HT-29 (cell line): ENCODE measurements around the gene RNASE9. TPM values are rescaled to one million over a fixed set of nuclear protein-coding genes. Genes with fewer than 3 reads are reported as not detected.
"Not testable (repeated sequence)": the region's sequence is repeated elsewhere in the genome, so short reads cannot be mapped to it uniquely, and the experiment has no call there.

Source experiments
- DNase-seq: peaks from one replicate; pipeline ENCODE4 v3.0.0-alpha.2; 2015; ENCODE audit warnings: low spot score
- total RNA-seq: library from RNA; depleted of rRNA; stranded (reverse); fragments of >200 nt; shearing (Covaris generic); gene quantifications from 2 replicates; pipeline ENCODE4 v1.2.3, GENCODE V29; 2014; rRNA removed

Gene RNASE9
- total RNA-seq, 1 experiment from 2014 or later = not detected

DNA sequence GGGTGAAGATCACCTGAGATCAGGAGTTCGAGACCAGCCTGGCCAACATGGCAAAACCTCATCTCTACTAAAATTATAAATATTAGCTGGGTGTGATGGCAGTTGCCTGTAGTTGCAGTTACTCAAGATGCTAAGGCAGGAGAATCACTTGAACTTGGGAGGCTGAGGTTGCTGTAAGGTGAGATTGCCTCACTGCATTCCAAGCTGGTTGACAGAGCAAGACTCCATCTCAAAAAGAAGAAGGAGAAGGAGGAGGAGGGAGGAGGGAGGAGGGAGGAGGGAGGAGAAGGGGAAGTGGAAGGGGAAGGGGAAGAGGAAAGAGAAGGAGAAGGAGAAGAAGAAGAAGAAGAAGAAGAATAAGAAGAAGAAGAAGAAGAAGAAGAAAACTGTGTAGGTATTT lies 38.5 kb downstream of the RNASE9 start:
- no peak for DNase-seq

DNA sequence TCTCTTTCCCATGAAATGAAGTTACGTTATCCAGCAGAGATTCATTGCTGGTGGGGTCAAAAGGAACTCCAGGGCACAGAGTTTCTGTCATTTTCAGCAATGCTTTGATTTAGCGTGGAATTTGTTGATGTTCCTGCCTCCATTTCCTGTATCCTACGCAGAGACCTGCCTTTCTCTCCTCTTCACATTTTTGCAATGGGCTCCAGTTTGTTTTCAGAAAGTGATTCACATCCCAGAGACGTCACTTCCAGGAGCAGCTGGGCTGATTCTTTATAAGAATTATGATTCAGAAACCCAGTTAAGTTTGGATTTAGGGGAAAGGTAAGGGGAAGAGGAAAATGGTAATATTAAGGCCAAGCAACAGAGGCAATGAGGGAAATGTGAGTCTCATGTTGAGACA lies 43.9 kb downstream of the RNASE9 start:
- no peak for DNase-seq

DNA sequence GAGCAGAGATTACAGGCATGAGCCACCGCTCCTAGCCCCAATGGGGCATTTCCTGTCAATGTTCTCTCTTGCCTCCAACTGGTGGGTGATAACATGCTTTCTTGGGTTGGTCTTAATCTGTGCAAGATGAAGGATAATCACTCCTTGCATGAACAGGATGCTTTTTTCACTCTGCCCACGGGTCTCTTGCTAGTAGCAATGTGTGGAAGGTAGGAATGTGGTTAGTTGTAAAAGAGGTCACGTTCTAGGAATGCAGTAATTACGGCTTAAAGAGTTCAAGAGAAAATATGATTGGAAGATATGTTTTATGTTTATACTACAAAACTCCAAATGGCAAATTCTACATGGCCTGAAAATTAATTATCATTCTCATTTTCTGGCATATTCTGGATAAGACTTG lies 45.0 kb downstream of the RNASE9 start:
- no peak for DNase-seq

DNA sequence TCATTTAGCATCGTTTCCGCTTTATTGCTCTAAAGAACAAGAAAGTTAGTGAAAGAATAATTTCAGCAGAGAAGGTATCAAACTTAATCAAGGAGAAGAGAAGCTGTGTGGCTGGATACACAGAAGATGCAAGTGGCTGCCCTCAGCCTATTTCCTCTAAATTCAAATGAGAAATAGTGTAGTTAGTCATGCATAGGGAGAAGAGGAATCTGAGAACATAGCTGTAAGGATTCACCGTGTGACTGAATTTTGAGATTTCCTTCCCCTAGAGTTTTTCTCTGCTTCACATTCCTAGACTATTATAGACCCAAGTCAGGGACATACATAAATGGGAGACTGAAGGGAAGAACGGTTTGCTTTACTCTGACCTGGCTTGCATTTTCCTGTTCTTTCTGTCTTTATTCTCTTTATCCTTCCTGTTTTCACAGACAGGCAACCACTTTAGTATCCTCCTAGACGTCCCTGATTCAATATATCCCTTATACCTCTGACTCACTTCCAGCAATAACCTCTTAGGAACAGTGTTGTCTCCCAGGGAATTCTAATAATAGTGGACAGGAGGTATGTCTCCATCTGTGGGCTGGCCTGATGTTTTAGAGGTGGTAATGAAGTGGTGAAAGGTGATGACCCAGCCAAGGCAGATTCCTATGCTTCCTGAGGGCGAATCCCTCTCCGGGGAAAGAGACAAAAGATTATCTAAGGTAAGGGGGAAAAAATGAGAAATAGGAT lies 48.5 kb downstream of the RNASE9 start:
- DNase-seq = no peak

DNA sequence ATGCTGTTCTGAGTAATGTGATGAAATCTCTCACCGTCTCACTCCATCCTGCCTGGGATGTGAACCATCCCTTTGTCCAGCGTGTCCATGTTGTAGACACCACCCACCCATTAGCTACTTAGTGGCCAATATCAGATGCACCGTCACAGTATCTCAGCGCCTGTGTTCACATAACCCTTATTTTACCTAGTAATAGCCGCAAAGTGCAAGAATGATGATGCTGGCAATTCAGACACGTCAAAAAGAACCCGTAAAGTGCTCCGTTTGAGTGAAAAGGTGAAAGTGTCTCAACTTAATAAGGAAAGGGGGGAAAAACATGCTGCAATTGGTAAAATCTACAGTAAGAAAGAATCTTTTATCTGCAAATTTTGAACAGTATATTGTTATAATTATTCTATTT lies 52.5 kb downstream of the RNASE9 start:
- no peak for DNase-seq

DNA sequence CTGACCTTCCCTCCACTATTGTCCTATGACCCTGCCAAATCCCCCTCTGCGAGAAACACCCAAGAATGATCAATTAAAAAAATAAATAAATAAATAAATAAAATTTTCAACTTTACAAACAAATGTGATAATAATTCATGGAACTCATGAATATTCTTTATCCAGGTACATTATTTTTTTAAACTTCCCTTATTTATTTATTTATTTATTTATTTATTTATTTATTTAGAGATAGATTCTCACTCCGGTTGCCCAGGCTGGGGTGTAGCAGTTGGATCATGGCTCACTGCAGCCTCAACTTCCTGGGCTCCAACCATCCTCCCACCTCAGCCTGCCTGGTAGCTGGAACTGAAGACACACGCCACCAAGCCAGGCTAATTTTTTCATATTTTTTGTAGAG lies 53.3 kb downstream of the RNASE9 start:
- DNase-seq = not testable (repeated sequence)

DNA sequence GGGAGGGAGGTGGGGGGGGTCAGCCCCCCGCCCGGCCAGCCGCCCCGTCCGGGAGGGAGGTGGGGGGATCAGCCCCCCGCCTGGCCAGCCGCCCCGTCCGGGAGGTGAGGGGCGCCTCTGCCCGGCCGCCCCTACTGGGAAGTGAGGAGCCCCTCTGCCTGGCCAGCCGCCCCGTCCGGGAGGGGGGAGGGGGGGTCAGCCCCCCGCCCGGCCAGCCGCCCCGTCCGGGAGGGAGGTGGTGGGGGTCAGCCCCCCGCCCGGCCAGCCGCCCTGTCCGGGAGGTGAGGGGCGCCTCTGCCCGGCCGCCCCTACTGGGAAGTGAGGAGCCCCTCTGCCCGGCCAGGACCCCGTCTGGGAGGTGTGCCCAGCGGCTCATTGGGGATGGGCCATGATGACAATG lies 54.1 kb downstream of the RNASE9 start:
- DNase-seq = not testable (repeated sequence)

DNA sequence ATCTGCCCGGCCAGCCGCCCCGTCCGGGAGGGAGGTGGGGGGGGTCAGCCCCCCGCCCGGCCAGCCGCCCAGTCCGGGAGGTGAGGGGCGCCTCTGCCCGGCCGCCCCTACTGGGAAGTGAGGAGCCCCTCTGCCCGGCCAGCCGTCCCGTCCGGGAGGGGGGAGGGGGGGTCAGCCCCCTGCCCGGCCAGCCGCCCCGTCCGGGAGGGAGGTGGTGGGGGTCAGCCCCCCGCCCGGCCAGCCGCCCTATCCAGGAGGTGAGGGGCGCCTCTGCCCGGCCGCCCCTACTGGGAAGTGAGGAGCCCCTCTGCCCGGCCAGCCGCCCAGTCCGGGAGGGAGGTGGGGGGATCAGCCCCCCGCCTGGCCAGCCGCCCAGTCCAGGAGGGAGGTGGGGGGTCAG lies 54.6 kb downstream of the RNASE9 start:
- DNase-seq = not testable (repeated sequence)

Other genes starting within 250 kb of the RNASE9 start
- 34.0 and 40.2 TPM in 2 replicates for gene CCNB1IP1, start 227.8 kb downstream of the RNASE9 start, total RNA-seq
- 13.7 and 14.3 TPM in 2 replicates for gene PARP2, start 217.4 kb downstream of the RNASE9 start, total RNA-seq
- gene TEP1, start 147.5 kb downstream of the RNASE9 start, total RNA-seq = 10.9 and 12.6 TPM in 2 replicates
- gene KLHL33, start 124.9 kb downstream of the RNASE9 start, total RNA-seq = not detected in 2 replicates
- 44.2 and 44.5 TPM in 2 replicates for gene OSGEP, start 106.2 kb downstream of the RNASE9 start, total RNA-seq
- 64.0 TPM in 2 replicates for gene APEX1, start 105.8 kb downstream of the RNASE9 start, total RNA-seq
- 33.1 and 35.7 TPM in 2 replicates for gene PIP4P1, start 99.6 kb downstream of the RNASE9 start, total RNA-seq
- 82.7 and 90.1 TPM in 2 replicates for gene PNP, start 91.6 kb downstream of the RNASE9 start, total RNA-seq
- gene RNASE10, start 55.5 kb downstream of the RNASE9 start, total RNA-seq = not detected in 2 replicates
- gene RNASE11, start 27.0 kb upstream of the RNASE9 start, total RNA-seq = not detected in 2 replicates
- not detected in 2 replicates for gene RNASE12, start 30.3 kb upstream of the RNASE9 start, total RNA-seq
- not detected in 2 replicates for gene OR6S1, start 80.6 kb upstream of the RNASE9 start, total RNA-seq
- gene RNASE4, start 123.5 kb upstream of the RNASE9 start, total RNA-seq = 6.6 and 8.7 TPM in 2 replicates
- 0.57 and 4.0 TPM in 2 replicates for gene ANG, start 127.7 kb upstream of the RNASE9 start, total RNA-seq
- gene EDDM3A, start 184.8 kb upstream of the RNASE9 start, total RNA-seq = not detected in 2 replicates
- not detected in 2 replicates for gene EDDM3B, start 207.4 kb upstream of the RNASE9 start, total RNA-seq
- not detected in 2 replicates for gene RNASE6, start 220.2 kb upstream of the RNASE9 start, total RNA-seq
- gene RNASE1, start 241.8 kb upstream of the RNASE9 start, total RNA-seq = 0.37 and 7.7 TPM in 2 replicates